Measurements from ENCODE around the gene VAV2.
"Not testable (repeated sequence)": the region's sequence is repeated elsewhere in the genome, so short reads cannot be mapped to it uniquely, and the experiment has no call there.

Gene VAV2

GRCh38 chr9:133961226-133962165 is 30.6 kb downstream of the VAV2 start:
- H3K9me3 Mint-ChIP-seq: peaks cover 8% of the 10 kb centered on the region
- peaks cover 7% of the 10 kb centered on the region for H3K36me3 Mint-ChIP-seq (ENCODE audit: low read depth)
- H3K27ac Mint-ChIP-seq: no peak overlapping the region

GRCh38 chr9:133960568-133961129 is 31.5 kb downstream of the VAV2 start:
- Mint-ChIP-seq H3K27me3 (no peaks in the 10 kb centered on the region), H3K4me1 (ENCODE audit: low read depth) (peaks cover 14% of the 10 kb centered on the region), H3K9me3 (peaks cover 8% of the 10 kb centered on the region), H3K27ac (no peak overlapping the region), H3K4me3 (no peak overlapping the region), H3K36me3 (ENCODE audit: low read depth) (peaks cover 7% of the 10 kb centered on the region)

More at GRCh38 chr9:133961226-133962165, 30.6 kb downstream of the VAV2 start:
- H3K4me1 Mint-ChIP-seq (ENCODE audit: low read depth): peaks cover 9% of the 10 kb centered on the region
- no peaks in the 10 kb centered on the region for H3K27me3 Mint-ChIP-seq
- no peak overlapping the region for H3K4me3 Mint-ChIP-seq

GRCh38 chr9:133959966-133960567 is 32.1 kb downstream of the VAV2 start:
- Mint-ChIP-seq H3K4me3 (no peak overlapping the region), H3K36me3 (ENCODE audit: low read depth) (peaks cover 7% of the 10 kb centered on the region), H3K9me3 (peaks cover 8% of the 10 kb centered on the region), H3K27me3 (no peaks in the 10 kb centered on the region), H3K27ac (no peak overlapping the region), H3K4me1 (ENCODE audit: low read depth) (peaks cover 15% of the 10 kb centered on the region)

- no peak overlapping the region for H3K27ac Mint-ChIP-seq
- peaks cover 24% of the 10 kb centered on the region for H3K4me1 Mint-ChIP-seq (ENCODE audit: low read depth)
- no peaks in the 10 kb centered on the region for H3K36me3 Mint-ChIP-seq (ENCODE audit: low read depth)
- H3K4me3 Mint-ChIP-seq: no peak overlapping the region
- H3K9me3 Mint-ChIP-seq: no peaks in the 10 kb centered on the region
- H3K27me3 Mint-ChIP-seq: no peaks in the 10 kb centered on the region
Measured at GRCh38 chr9:133959171-133959570, 33.0 kb downstream of the VAV2 start.

- H3K36me3 Mint-ChIP-seq (ENCODE audit: low read depth): no peaks in the 10 kb centered on the region
- H3K27ac Mint-ChIP-seq: no peak overlapping the region
- H3K4me3 Mint-ChIP-seq: no peak overlapping the region
- H3K27me3 Mint-ChIP-seq: no peaks in the 10 kb centered on the region
- H3K4me1 Mint-ChIP-seq (ENCODE audit: low read depth): peaks cover 27% of the 10 kb centered on the region
- H3K9me3 Mint-ChIP-seq: no peaks in the 10 kb centered on the region
Measured at GRCh38 chr9:133958756-133959155, 33.4 kb downstream of the VAV2 start.

- H3K4me1 Mint-ChIP-seq (ENCODE audit: low read depth): peaks cover 27% of the 10 kb centered on the region
- H3K27ac Mint-ChIP-seq; H3K4me3 Mint-ChIP-seq; H3K27me3 Mint-ChIP-seq; H3K9me3 Mint-ChIP-seq; H3K36me3 Mint-ChIP-seq (ENCODE audit: low read depth): not testable (repeated sequence)
Measured at GRCh38 chr9:133957772-133958171, 34.4 kb downstream of the VAV2 start.

GRCh38 chr9:133957328-133957727 is 34.8 kb downstream of the VAV2 start:
- Mint-ChIP-seq H3K27me3 (no peaks in the 10 kb centered on the region), H3K9me3 (no peaks in the 10 kb centered on the region), H3K4me3 (no peak overlapping the region), H3K27ac (peak overlapping the region; percentile 41), H3K36me3 (ENCODE audit: low read depth) (no peaks in the 10 kb centered on the region), H3K4me1 (ENCODE audit: low read depth) (peaks cover 27% of the 10 kb centered on the region)

GRCh38 chr9:133956520-133957076 is 35.5 kb downstream of the VAV2 start:
- H3K27me3 Mint-ChIP-seq: no peaks in the 10 kb centered on the region
- peak overlapping the region; percentile 82 for H3K27ac Mint-ChIP-seq
- H3K4me3 Mint-ChIP-seq: peak overlapping the region; percentile 52
- peaks cover 27% of the 10 kb centered on the region for H3K4me1 Mint-ChIP-seq (ENCODE audit: low read depth)
- H3K9me3 Mint-ChIP-seq: no peaks in the 10 kb centered on the region
- no peaks in the 10 kb centered on the region for H3K36me3 Mint-ChIP-seq (ENCODE audit: low read depth)

GRCh38 chr9:133955821-133956411 is 36.2 kb downstream of the VAV2 start:
- peak overlapping the region; percentile 82 for H3K27ac Mint-ChIP-seq
- no peaks in the 10 kb centered on the region for H3K27me3 Mint-ChIP-seq
- peaks cover 27% of the 10 kb centered on the region for H3K4me1 Mint-ChIP-seq (ENCODE audit: low read depth)
- no peaks in the 10 kb centered on the region for H3K9me3 Mint-ChIP-seq
- H3K4me3 Mint-ChIP-seq: peak overlapping the region; percentile 58
- H3K36me3 Mint-ChIP-seq (ENCODE audit: low read depth): no peaks in the 10 kb centered on the region

- H3K27ac Mint-ChIP-seq: peak overlapping the region; percentile 10
- peaks cover 27% of the 10 kb centered on the region for H3K4me1 Mint-ChIP-seq (ENCODE audit: low read depth)
- H3K36me3 Mint-ChIP-seq (ENCODE audit: low read depth): no peaks in the 10 kb centered on the region
- H3K27me3 Mint-ChIP-seq: no peaks in the 10 kb centered on the region
- H3K9me3 Mint-ChIP-seq: no peaks in the 10 kb centered on the region
- H3K4me3 Mint-ChIP-seq: no peak overlapping the region
Measured at GRCh38 chr9:133954862-133955529, 37.1 kb downstream of the VAV2 start.

- Mint-ChIP-seq H3K27ac (no peak overlapping the region), H3K36me3 (ENCODE audit: low read depth) (no peaks in the 10 kb centered on the region), H3K4me3 (peak overlapping the region; percentile 28), H3K9me3 (no peaks in the 10 kb centered on the region), H3K4me1 (ENCODE audit: low read depth) (peaks cover 27% of the 10 kb centered on the region), H3K27me3 (no peaks in the 10 kb centered on the region)
Measured at GRCh38 chr9:133953976-133954709, 38.0 kb downstream of the VAV2 start.

- Mint-ChIP-seq H3K4me1 (ENCODE audit: low read depth) (peaks cover 26% of the 10 kb centered on the region), H3K36me3 (ENCODE audit: low read depth) (no peaks in the 10 kb centered on the region), H3K27me3 (no peaks in the 10 kb centered on the region), H3K4me3 (no peak overlapping the region), H3K9me3 (no peaks in the 10 kb centered on the region), H3K27ac (no peak overlapping the region)
Measured at GRCh38 chr9:133953621-133953975, 38.5 kb downstream of the VAV2 start.

GRCh38 chr9:133952598-133953550 is 39.2 kb downstream of the VAV2 start:
- Mint-ChIP-seq H3K27ac (no peak overlapping the region), H3K9me3 (no peaks in the 10 kb centered on the region), H3K27me3 (no peaks in the 10 kb centered on the region), H3K4me3 (no peak overlapping the region), H3K36me3 (ENCODE audit: low read depth) (no peaks in the 10 kb centered on the region), H3K4me1 (ENCODE audit: low read depth) (peaks cover 23% of the 10 kb centered on the region)

All from stimulated activated naive CD8-positive, alpha-beta T cell treated with anti-CD3 and anti-CD28 coated beads, Interleukin-15, Interleukin-2, amounts not matched to agents 100 ng/mL and 50 ng/mL, for 24 hours (primary cell).